NB4 (cell line): ENCODE data around the gene ELAVL1.

Source experiments
- CTCF ChIP-seq: IDR thresholded peaks from one replicate; pipeline ENCODE4 v1.5.1; 2012; ENCODE audit warnings: low read depth, low read length
- MAX ChIP-seq: IDR thresholded peaks from 2 replicates; pipeline ENCODE4 v1.6.1; 2011; ENCODE audit warnings: low read depth, low read length
- POLR2A ChIP-seq: IDR thresholded peaks from 2 replicates; pipeline ENCODE4 v1.6.1; 2011; ENCODE audit warnings: mild to moderate bottlenecking; ENCODE audit not compliant: insufficient read length; ENCODE audit errors: extremely low read depth

GRCh38 chr19:7926727-7927604, 78.5 kb downstream of the ELAVL1 start:
- TF ChIP-seq CTCF (no peak), POLR2A (no peak), MAX (no peak)
